ENCODE measurements around the gene RIPK1. TPM values are rescaled to one million over a fixed set of nuclear protein-coding genes. Genes with fewer than 3 reads are reported as not detected.

Gene RIPK1
- total and polyA plus RNA-seq, 7 donors, result 5.6 to 10.6 (median 7.1) TPM

DNA sequence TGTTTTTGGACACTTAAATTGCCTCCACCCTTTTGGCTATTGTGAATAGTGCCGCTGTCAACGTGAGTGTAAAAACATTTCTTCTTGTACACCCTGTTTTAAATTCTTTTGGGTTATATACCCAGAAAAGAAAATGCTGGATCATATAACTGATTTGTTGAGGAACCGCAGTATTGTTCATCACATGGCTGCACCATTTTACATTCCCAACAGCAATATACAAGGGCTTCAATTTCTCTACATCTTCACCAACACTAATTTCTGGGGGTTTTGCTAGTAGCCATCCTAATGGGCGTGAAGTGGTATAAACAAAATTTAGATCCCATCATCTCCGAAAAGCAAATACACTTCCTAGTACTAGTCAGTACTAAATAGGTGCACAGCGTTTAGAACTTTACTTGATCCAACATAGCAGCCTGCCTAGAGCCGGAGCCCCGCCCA is 49.6 kb downstream of the RIPK1 start:
- intact Hi-C loops (cut with DNase I), result loop anchor here in 1 of 2 donors (5.0 kb wide), 1 partner anchor 41 kb away; no protein-coding TSS in a partner anchor
- WGBS, 3 donors, result 10 to 17% (median 12%) methylated on average over 8 of the region's 8 CpGs
- peak overlapping the region; percentile 88 for H3K27ac ChIP-seq

DNA sequence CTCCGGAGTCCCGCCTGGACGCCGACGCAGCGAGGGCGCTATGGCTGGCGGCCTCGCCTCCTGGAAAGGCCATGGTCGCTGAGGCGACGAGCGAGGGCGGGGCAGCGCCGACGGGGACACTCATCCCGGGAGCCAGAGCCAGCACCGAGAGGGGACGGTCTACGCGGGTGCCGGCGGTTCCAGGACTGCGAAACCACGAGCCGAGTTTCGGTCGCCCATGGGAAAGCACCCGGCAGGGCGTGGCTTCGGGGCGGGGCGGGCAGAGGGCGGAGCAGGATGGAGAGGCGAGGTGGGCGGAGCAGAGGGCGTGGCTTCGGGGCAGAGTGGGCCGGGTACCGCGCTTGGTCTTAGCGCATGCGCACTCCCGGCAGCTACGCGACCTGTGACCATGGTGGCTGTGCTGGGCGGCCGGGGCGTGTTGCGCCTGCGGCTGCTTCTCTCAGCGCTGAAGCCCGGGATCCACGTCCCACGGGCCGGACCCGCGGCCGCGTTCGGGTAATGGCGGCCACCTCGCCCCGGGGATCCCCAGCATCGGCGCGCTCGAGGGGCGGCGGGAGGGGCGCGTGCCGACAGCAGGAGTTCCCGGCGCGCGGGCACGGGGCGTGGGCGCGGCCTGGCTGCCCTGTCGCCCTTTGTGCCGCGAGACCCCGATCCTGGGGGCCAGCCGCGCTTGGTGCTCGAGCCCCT is 50.2 kb downstream of the RIPK1 start, which contains the start of gene BPHL:
Gene BPHL (plus strand): TSS at position 359 of the 687 bp plus-strand sequence. CDS start 30 bp downstream, at position 389.
- H3K27ac ChIP-seq, result peak within 1 kb of the TSS; percentile 88
- peaks cover 9 to 21% of the 10 kb centered on the region in 2 donors for H3K36me3 ChIP-seq (ENCODE audit: insufficient read depth in 1 of 2, low read depth in 1 of 2)
- DNase-seq (peak; percentile 98 to 100), ATAC-seq (peak; percentile 98 to 99 (median 99))
- H3K4me3 ChIP-seq, result peak within 1 kb of the TSS; percentile 86
- no peaks in the 10 kb centered on the region for H3K9me3 ChIP-seq
- intact Hi-C loops (cut with DNase I), result loop anchor here in 1 of 2 donors (5.0 kb wide), 1 partner anchor 41 kb away; no protein-coding TSS in a partner anchor
- no peaks in the 10 kb centered on the region for H3K27me3 ChIP-seq (ENCODE audit: insufficient read depth in 3 of 3, low read length in 2 of 3)
- 0% methylated on average over 77 to 89 of the region's 89 CpGs for WGBS, 3 donors
- H3K4me1 ChIP-seq, result peaks cover 9% of the 10 kb centered on the region
- TF ChIP-seq, protein P1, sequence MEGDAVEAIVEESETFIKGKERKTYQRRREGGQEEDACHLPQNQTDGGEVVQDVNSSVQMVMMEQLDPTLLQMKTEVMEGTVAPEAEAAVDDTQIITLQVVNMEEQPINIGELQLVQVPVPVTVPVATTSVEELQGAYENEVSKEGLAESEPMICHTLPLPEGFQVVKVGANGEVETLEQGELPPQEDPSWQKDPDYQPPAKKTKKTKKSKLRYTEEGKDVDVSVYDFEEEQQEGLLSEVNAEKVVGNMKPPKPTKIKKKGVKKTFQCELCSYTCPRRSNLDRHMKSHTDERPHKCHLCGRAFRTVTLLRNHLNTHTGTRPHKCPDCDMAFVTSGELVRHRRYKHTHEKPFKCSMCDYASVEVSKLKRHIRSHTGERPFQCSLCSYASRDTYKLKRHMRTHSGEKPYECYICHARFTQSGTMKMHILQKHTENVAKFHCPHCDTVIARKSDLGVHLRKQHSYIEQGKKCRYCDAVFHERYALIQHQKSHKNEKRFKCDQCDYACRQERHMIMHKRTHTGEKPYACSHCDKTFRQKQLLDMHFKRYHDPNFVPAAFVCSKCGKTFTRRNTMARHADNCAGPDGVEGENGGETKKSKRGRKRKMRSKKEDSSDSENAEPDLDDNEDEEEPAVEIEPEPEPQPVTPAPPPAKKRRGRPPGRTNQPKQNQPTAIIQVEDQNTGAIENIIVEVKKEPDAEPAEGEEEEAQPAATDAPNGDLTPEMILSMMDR (IDR thresholded peaks at IDR 0.05), result no peak

More for the DNA sequence above, 49.6 kb downstream of the RIPK1 start:
- DNase-seq (no peak), ATAC-seq (no peak)
- peak overlapping the region; percentile 86 for H3K4me3 ChIP-seq
- no peaks in the 10 kb centered on the region for H3K9me3 ChIP-seq
- H3K27me3 ChIP-seq (ENCODE audit: insufficient read depth in 3 of 3, low read length in 2 of 3), result no peaks in the 10 kb centered on the region
- TF ChIP-seq, protein P1 (IDR thresholded peaks at IDR 0.05), result no peak
- peaks cover 9% of the 10 kb centered on the region for H3K4me1 ChIP-seq
- H3K36me3 ChIP-seq (ENCODE audit: insufficient read depth in 1 of 2, low read depth in 1 of 2), result peaks cover 12 to 26% of the 10 kb centered on the region in 2 donors

DNA sequence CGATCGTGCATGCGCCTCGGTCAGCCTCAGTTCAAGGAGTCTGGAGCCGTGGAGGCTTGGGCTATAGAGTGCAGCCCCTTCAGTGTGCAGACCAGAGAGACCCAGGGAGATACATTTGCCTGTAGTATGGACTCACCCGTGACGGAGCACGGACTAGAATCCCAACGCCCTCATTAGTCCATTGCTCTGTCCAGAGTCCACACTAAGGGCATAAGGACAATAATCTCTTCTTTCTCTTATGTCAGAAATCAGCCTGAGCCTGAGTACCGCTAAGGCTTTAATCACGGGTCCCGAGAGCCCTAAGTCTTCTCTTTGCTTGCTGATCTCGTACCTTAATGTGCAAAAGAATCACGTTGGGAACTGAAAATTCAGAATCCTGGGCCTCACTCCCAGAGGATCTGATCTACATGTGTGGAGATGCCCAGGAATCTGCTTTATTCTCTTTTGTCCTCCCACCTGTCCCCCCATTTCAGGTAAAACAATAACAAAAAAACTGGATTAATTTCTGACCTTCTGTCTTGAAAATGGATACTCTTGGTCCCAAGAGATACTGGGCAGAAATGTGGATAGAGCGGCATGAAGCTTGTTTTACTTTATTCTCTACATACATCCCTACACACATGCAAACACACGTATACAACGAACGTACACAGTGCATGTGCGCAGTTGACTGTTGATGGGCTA is 50.9 kb downstream of the RIPK1 start:
- Histone ChIP-seq H3K4me3 (peak overlapping the region; percentile 86), H3K27ac (peak overlapping the region; percentile 88), H3K36me3 (ENCODE audit: insufficient read depth in 1 of 2, low read depth in 1 of 2) (peaks cover 4 to 14% of the 10 kb centered on the region in 2 donors), H3K9me3 (no peaks in the 10 kb centered on the region), H3K4me1 (peaks cover 9% of the 10 kb centered on the region), H3K27me3 (ENCODE audit: insufficient read depth in 3 of 3, low read length in 2 of 3) (no peaks in the 10 kb centered on the region)
- ATAC-seq (peak; percentile 13 to 38 (median 28)), DNase-seq (no peak)
- intact Hi-C loops (cut with DNase I), result loop anchor here in 1 of 2 donors (5.0 kb wide), 1 partner anchor 42 kb away; no protein-coding TSS in a partner anchor
- 19 to 22% (median 21%) methylated on average over 19 of the region's 19 CpGs for WGBS, 3 donors
- TF ChIP-seq, protein P1 (IDR thresholded peaks at IDR 0.05), result no peak

DNA sequence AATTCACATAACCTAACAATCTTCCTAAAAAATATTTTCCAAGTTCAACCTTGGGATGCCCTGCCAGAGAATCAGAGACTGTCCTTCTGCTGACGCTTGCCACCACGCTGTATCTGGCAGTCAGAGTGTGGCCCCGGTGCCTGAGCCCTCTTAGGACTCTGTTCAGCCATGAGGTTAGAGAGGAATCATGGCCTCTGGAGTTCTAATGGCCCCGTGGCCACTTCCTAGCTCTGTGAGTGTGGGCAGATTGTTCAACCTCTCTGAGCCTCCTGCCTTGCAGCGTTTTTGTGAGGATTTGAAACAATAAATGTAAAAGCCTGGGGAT is 52.4 kb downstream of the RIPK1 start:
- intact Hi-C loops (cut with DNase I), result loop anchor here in 1 of 2 donors (10.0 kb wide), 2 partner anchors 126 to 614 kb away; partner anchors contain the start of gene NQO2
- TF ChIP-seq, protein P1 (IDR thresholded peaks at IDR 0.05), result no peak
- H3K9me3 ChIP-seq, result no peaks in the 10 kb centered on the region
- ATAC-seq, result no peak
- no peak for DNase-seq
- H3K4me1 ChIP-seq, result peaks cover 9% of the 10 kb centered on the region
- 81 to 92% (median 88%) methylated on average over 5 of the region's 5 CpGs for WGBS, 3 donors
- no peaks in the 10 kb centered on the region for H3K27me3 ChIP-seq (ENCODE audit: insufficient read depth in 3 of 3, low read length in 2 of 3)
- no peak overlapping the region for H3K4me3 ChIP-seq
- H3K27ac ChIP-seq, result no peak overlapping the region
- H3K36me3 ChIP-seq (ENCODE audit: insufficient read depth in 1 of 2, low read depth in 1 of 2), result no peaks in the 10 kb centered on the region
